Cardiac septum (tissue), 1 donor: ENCODE data around the gene PSMB1. TPM values are rescaled to one million over a fixed set of nuclear protein-coding genes. Genes with fewer than 3 reads are reported as not detected.
A peak's percentile ranks its signal among the peaks of the same experiment; 100 is the strongest.
"Not testable (repeated sequence)": the region's sequence is repeated elsewhere in the genome, so short reads cannot be mapped to it uniquely, and the experiment has no call there.

Experiments
- DNase-seq: peaks from one replicate; pipeline ENCODE4 v3.0.0-alpha.2; 2020; ENCODE audit warnings: low spot score
- intact Hi-C: fragments of 100-400 bp; cut with DNase I; formaldehyde crosslinking; loops from one replicate; pipeline ENCODE4 v1.14.0; 2022
- total RNA-seq: library from RNA; stranded (reverse); fragmentation: NEBNext Ultra II Directional; extraction: Animal tissue kit (Norgen Biotek cat#: 25700); gene quantifications from one replicate; pipeline ENCODE4 v1.2.1, GENCODE V29; 2021
- donor health status: DM: no; HTN: no; CAD: no.

PSMB1 gene
- total RNA-seq, 1 donor from 2014 or later = 150 TPM

GRCh38 chr6:170542031-170542719 lies 10.9 kb downstream of the PSMB1 start:
- intact Hi-C loops = no loop called here

GRCh38 chr6:170537329-170537728 lies 15.8 kb downstream of the PSMB1 start:
- intact Hi-C loops = no loop called here
- DNase-seq = no peak

More at GRCh38 chr6:170542031-170542719, 10.9 kb downstream of the PSMB1 start:
- DNase-seq = no peak

DNA sequence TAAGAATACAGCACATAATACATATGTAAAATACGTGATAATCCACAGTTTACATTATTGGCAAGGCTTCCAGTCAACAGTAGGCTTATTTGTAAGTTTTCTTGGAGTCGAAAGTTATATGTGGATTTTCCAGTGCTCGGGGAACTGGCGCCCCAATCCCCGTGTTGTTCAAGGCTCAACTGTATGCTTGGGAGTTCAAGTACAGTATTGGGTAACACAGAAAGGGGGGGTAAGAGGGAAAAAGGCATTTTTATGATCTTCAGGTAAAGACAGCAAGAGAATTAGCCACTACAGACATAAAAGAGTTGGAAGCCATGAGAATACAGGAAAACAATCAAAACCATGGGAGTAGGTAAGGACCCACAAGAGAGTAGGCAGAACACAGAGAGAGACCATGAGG lies 16.4 kb downstream of the PSMB1 start:
- intact Hi-C loops = no loop called here
- no peak for DNase-seq

- no peak for DNase-seq
- intact Hi-C loops = no loop called here
Observed at GRCh38 chr6:170535004-170535403, 18.1 kb downstream of the PSMB1 start.

DNA sequence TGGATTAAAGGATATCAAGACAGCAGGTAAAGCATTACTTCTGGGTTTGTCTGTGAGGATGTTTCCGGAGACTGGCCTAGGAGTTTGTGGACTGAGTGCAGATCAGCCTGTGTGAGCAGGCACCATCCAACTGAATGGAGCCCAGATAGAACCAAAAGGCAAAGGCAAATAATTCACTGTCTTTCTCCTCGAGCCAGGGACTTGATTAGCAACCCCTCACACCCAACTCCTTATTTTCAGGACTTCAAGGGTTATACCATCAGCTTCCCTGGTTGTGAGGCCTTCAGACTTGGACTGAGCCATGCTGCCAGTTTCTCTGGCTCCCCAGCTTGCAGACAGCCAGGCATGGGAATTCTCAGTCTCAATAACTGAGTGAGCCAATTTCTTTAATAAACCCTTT lies 19.3 kb downstream of the PSMB1 start:
- intact Hi-C loops = no loop called here
- DNase-seq = no peak

GRCh38 chr6:170532867-170533488 lies 20.1 kb downstream of the PSMB1 start:
- intact Hi-C loops = no loop called here
- no peak for DNase-seq

DNA sequence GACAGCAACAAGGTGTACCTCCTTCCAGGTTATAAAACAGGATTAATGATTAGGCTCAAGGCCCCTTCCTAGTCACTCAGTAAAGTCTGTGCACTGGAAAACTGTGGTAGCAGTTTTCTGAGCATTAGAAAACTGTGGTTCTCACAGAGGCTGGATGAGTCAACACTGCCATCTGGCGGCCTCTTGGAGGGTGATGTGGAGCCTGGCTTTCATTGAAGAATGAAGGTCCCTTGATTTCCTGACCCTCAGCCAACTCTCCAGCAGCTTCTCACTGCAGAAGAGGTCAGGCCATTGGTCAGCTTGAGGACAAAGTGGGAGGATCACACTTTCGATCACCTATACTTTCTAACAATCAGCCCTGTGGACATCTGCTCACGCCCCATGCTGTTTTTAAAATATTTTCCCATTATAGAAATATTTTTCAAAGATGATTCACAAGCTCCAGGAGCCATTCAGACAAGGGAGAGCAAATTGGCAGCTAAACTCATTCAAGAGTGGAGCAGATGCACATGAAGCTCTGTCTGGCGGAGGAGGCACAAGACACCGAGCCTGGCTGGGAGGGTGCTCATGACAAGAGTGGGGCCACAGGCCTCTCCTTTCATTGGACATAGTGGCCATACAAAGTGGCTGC lies 23.2 kb downstream of the PSMB1 start:
- intact Hi-C loops = loop anchor here (2.0 to 5.0 kb wide), 3 partner anchors 223 to 739 kb away; partner anchors contain the start of gene FAM120B
- DNase-seq = peak; percentile 87

- intact Hi-C loops = loop anchor here (2.0 to 5.0 kb wide), 2 partner anchors 221 to 697 kb away; partner anchors contain the start of gene FAM120B
- not testable (repeated sequence) for DNase-seq
Observed at GRCh38 chr6:170527995-170528394, 25.1 kb downstream of the PSMB1 start.

- intact Hi-C loops = loop anchor here (5.0 kb wide), 1 partner anchor 218 kb away; the partner anchor contains the start of gene FAM120B
- no peak for DNase-seq
Observed at GRCh38 chr6:170525795-170526194, 27.3 kb downstream of the PSMB1 start.

DNA sequence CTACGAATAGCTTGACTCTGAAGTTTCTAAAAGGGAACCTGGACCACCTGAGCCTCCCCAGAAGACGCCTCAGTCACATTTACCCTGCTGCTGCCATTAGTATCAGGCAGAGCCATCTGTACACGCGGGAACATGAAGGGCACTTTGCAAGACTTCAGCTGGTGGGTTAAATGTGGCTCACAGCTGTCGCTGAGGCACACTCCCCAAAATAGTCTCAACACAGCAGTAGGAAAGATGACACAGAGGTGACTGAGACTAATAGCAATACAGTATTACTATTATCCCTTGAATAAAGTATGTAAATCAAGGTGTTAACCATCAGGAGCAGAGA lies 29.0 kb downstream of the PSMB1 start:
- no peak for DNase-seq
- intact Hi-C loops = no loop called here

DNA sequence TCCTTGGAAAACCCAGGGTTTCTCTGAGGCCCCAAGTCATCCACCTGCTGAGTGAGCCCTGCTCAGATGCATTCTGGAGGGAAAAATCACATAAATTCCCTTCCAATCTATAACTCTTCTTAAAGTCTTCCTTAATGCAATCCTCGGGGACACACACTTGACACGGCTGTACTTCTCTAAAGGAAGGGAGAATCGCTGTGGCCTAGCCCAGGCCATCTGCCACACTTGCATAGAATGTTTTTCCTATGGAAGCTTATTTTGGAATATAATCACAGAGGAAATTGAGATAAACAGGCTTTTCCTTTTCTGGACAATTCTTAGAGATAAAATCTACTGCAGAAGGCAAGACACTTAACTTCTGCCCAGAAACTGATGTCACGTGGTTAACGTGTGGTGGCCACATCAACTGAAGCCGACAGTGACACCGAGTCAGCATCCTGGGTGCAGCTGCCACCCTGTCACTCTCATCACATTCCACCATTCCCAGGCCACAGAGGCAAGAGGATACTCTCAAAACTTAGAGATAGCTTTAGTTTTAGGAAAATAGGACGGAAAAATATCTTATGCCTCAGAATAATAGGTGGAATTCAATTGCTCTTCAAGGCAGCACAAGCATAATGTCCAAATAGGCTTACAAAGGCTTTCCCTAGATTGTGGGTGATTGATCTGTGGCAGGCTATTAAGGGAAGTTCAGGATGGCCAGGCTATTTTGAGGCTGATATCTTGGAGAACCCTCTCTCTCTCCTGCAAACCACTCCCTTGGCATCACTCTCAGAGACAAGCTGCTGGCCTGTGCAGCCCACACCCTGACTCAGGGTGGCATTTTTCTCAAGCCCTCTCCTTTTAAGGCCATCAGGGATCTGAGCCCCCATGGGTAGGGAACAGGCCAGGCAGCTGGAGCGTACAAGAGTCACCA lies 29.6 kb downstream of the PSMB1 start:
- intact Hi-C loops = no loop called here
- DNase-seq = no peak

GRCh38 chr6:170522565-170523183 lies 30.4 kb downstream of the PSMB1 start:
- intact Hi-C loops = no loop called here

GRCh38 chr6:170516783-170517616 lies 36.1 kb downstream of the PSMB1 start:
- DNase-seq = no peak

More at GRCh38 chr6:170522565-170523183, 30.4 kb downstream of the PSMB1 start:
- DNase-seq = no peak

DNA sequence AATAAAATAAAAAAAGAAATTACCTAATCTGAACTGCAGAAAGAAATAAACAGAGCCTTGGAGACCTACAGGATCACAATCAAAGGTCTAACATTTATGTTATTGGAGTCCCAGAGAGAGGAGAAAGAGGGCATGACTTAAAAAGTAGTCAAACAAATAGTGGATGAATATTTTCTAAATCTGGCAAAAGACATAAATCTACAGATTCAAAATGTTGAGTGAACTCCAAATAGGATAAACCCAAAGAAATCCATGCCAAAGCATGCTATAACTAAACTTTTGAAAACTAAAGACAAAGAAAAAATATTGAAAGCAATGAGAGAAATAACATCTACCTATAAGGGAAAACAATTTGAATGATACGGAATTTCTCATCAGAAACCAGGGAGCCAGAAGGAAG lies 38.2 kb downstream of the PSMB1 start:
- intact Hi-C loops = loop anchor here (10.0 kb wide), 1 partner anchor 560 kb away; no protein-coding TSS in a partner anchor
- no peak for DNase-seq

More at GRCh38 chr6:170516783-170517616, 36.1 kb downstream of the PSMB1 start:
- intact Hi-C loops = loop anchor here (10.0 kb wide), 1 partner anchor 562 kb away; no protein-coding TSS in a partner anchor

- intact Hi-C loops = loop anchor here (10.0 kb wide), 1 partner anchor 557 kb away; no protein-coding TSS in a partner anchor
- no peak for DNase-seq
Observed at GRCh38 chr6:170512249-170512648, 40.9 kb downstream of the PSMB1 start.

GRCh38 chr6:170510631-170511030 lies 42.5 kb downstream of the PSMB1 start:
- no peak for DNase-seq
- intact Hi-C loops = loop anchor here (10.0 kb wide), 1 partner anchor 556 kb away; no protein-coding TSS in a partner anchor

GRCh38 chr6:170509723-170510018 lies 43.4 kb downstream of the PSMB1 start:
- intact Hi-C loops = loop anchor here (10.0 kb wide), 1 partner anchor 555 kb away; no protein-coding TSS in a partner anchor

More at GRCh38 chr6:170509723-170510018, 43.4 kb downstream of the PSMB1 start:
- DNase-seq = no peak
